Suprapubic skin (tissue), 4 donors: Measurements from ENCODE around the gene ST3GAL3. TPM values are rescaled to one million over a fixed set of nuclear protein-coding genes. Genes with fewer than 3 reads are reported as not detected.

Experiments used
- DNase-seq, 2 donors: peaks; one replicate each; pipeline ENCODE4 v3.0.0-alpha.2; 2019; ENCODE audit warnings: low spot score in 2 of 2
- H3K27ac ChIP-seq: fragments of 200-600 bp; sonication (generic); one replicate; pipeline ENCODE4 v1.5.1; 2019
- H3K27me3 ChIP-seq: fragments of 200-600 bp; sonication (generic); one replicate; pipeline ENCODE4 v1.5.1; 2019
- H3K36me3 ChIP-seq: fragments of 200-600 bp; sonication (generic); one replicate; pipeline ENCODE4 v1.5.1; 2019
- H3K4me1 ChIP-seq: fragments of 200-600 bp; sonication (generic); one replicate; pipeline ENCODE4 v1.5.1; 2019
- H3K4me3 ChIP-seq: fragments of 200-600 bp; sonication (generic); one replicate; pipeline ENCODE4 v1.5.1; 2019; ENCODE audit warnings: mild to moderate bottlenecking
- H3K9me3 ChIP-seq: fragments of 200-600 bp; sonication (generic); one replicate; pipeline ENCODE4 v1.5.1; 2019
- CTCF ChIP-seq, 2 donors: fragments of 200-600 bp in 1 of 2; fragments of 450-650 bp in 1 of 2; sonication (generic) in 1 of 2; IDR thresholded peaks; one replicate each; pipeline ENCODE4 v1.5.1; 2016 to 2019; ENCODE audit warnings: antibody characterized with exemption in 2 of 2, mild to moderate bottlenecking in 1 of 2, moderate library complexity in 1 of 2
- EP300 ChIP-seq: sonication (generic); formaldehyde crosslinking; IDR thresholded peaks from one replicate; pipeline ENCODE4 v1.6.1; 2017; ENCODE audit warnings: antibody characterized with exemption
- POLR2A ChIP-seq, 2 donors: fragments of 450-650 bp; IDR thresholded peaks; one replicate each; pipeline ENCODE4 v1.6.1; 2017; ENCODE audit warnings: antibody characterized with exemption in 2 of 2, mild to moderate bottlenecking in 2 of 2, moderate library complexity in 2 of 2
- POLR2AphosphoS5 ChIP-seq, 3 donors: sonication (generic); formaldehyde crosslinking; IDR thresholded peaks; one replicate each; pipeline ENCODE4 v1.6.1; 2017; ENCODE audit warnings: antibody characterized with exemption in 3 of 3
- WGBS: methylation state at CpG from one replicate; pipeline ENCODE4 v1.1.5; 2018; 5-methylcytosine and 5-hydroxymethylcytosine counted together
- total RNA-seq, 4 donors: library from RNA; depleted of rRNA; stranded (reverse); fragments of >200 nt; gene quantifications; one replicate each; pipeline ENCODE4 v1.1.0, GENCODE V29; 2016

ST3GAL3 gene
- total RNA-seq, 4 donors from 2014 or later, result 6.3 to 21.0 (median 9.9) TPM

- Histone ChIP-seq H3K9me3 (no peaks in the 10 kb centered on the region), H3K27ac (no peak overlapping the region), H3K27me3 (no peaks in the 10 kb centered on the region), H3K36me3 (peaks cover 57% of the 10 kb centered on the region), H3K4me1 (peaks cover 19% of the 10 kb centered on the region), H3K4me3 (no peak overlapping the region)
- no peak for TF ChIP-seq POLR2AphosphoS5 (IDR thresholded peaks at IDR 0.05)
- no peak for TF ChIP-seq CTCF (IDR thresholded peaks at IDR 0.05)
- TF ChIP-seq POLR2A (IDR thresholded peaks at IDR 0.05), result no peak
- no peak for TF ChIP-seq EP300
- DNase-seq, result no peak
These were observed 3.5 kb upstream of the ST3GAL3 start for GRCh38 chr1:43703836-43704235.

GRCh38 chr1:43704838-43705237 lies 2.5 kb upstream of the ST3GAL3 start:
- Histone ChIP-seq H3K36me3 (peaks cover 48% of the 10 kb centered on the region), H3K27ac (no peak overlapping the region), H3K9me3 (no peaks in the 10 kb centered on the region), H3K27me3 (no peaks in the 10 kb centered on the region), H3K4me1 (peaks cover 19% of the 10 kb centered on the region), H3K4me3 (no peak overlapping the region)
- TF ChIP-seq POLR2A (IDR thresholded peaks at IDR 0.05) (no peak), EP300 (no peak), POLR2AphosphoS5 (IDR thresholded peaks at IDR 0.05) (no peak), CTCF (IDR thresholded peaks at IDR 0.05) (no peak)
- no peak for DNase-seq
- WGBS, result 14% methylated on average over 2 of the region's 2 CpGs

- WGBS, result 60% methylated on average over 4 of the region's 4 CpGs
- no peak overlapping the region for H3K27ac ChIP-seq
- H3K4me3 ChIP-seq, result no peak overlapping the region
- peaks cover 43% of the 10 kb centered on the region for H3K36me3 ChIP-seq
- no peaks in the 10 kb centered on the region for H3K9me3 ChIP-seq
- H3K4me1 ChIP-seq, result peaks cover 19% of the 10 kb centered on the region
- H3K27me3 ChIP-seq, result no peaks in the 10 kb centered on the region
- DNase-seq, result no peak
- TF ChIP-seq EP300, result no peak
- TF ChIP-seq POLR2AphosphoS5 (IDR thresholded peaks at IDR 0.05), result no peak
- TF ChIP-seq CTCF (IDR thresholded peaks at IDR 0.05), result no peak
- TF ChIP-seq POLR2A (IDR thresholded peaks at IDR 0.05), result no peak
These were observed 2.0 kb upstream of the ST3GAL3 start for GRCh38 chr1:43705334-43705733.

- DNase-seq, result no peak
- no peak overlapping the region for H3K27ac ChIP-seq
- H3K4me1 ChIP-seq, result peaks cover 19% of the 10 kb centered on the region
- H3K9me3 ChIP-seq, result no peaks in the 10 kb centered on the region
- WGBS, result 63% methylated on average over 5 of the region's 5 CpGs
- H3K36me3 ChIP-seq, result peaks cover 35% of the 10 kb centered on the region
- H3K4me3 ChIP-seq, result no peak overlapping the region
- H3K27me3 ChIP-seq, result no peaks in the 10 kb centered on the region
- TF ChIP-seq POLR2A (IDR thresholded peaks at IDR 0.05) (no peak), CTCF (IDR thresholded peaks at IDR 0.05) (no peak), EP300 (no peak), POLR2AphosphoS5 (IDR thresholded peaks at IDR 0.05) (no peak)
These were observed 1.2 kb upstream of the ST3GAL3 start for GRCh38 chr1:43705982-43706597.

GRCh38 chr1:43706598-43707189 lies 642 bp upstream of the ST3GAL3 start:
- Histone ChIP-seq H3K27ac (peak overlapping the region; percentile 79), H3K9me3 (no peaks in the 10 kb centered on the region), H3K4me1 (peaks cover 22% of the 10 kb centered on the region), H3K27me3 (no peaks in the 10 kb centered on the region), H3K36me3 (peaks cover 29% of the 10 kb centered on the region), H3K4me3 (peak overlapping the region; percentile 95)
- DNase-seq, result no peak
- 3% methylated on average over 20 of the region's 30 CpGs for WGBS
- TF ChIP-seq CTCF (IDR thresholded peaks at IDR 0.05) (no peak), POLR2AphosphoS5 (IDR thresholded peaks at IDR 0.05) (no peak), POLR2A (IDR thresholded peaks at IDR 0.05) (no peak), EP300 (no peak)
